ENCODE data around the gene NTSR1. TPM values are rescaled to one million over a fixed set of nuclear protein-coding genes. Genes with fewer than 3 reads are reported as not detected.

Gene NTSR1
- total RNA-seq, 1 experiment from 2014 or later, result 1.1 TPM

- no peaks in the 10 kb centered on the region for H3K36me3 ChIP-seq (replicated peaks; ENCODE audit: control insufficient read depth, insufficient read depth, low read length)
- H3K4me3 ChIP-seq (ENCODE audit: insufficient read depth, low read depth, low read length), result no peak overlapping the region
- no peaks in the 10 kb centered on the region for H3K27me3 ChIP-seq (ENCODE audit: control insufficient read depth, insufficient read depth, low read length)
- DNase-seq, result no peak
Measured at GRCh38 chr20:62760856-62761758, 52.5 kb downstream of the NTSR1 start.

- Histone ChIP-seq H3K36me3 (replicated peaks; ENCODE audit: control insufficient read depth, insufficient read depth, low read length) (no peaks in the 10 kb centered on the region), H3K4me3 (ENCODE audit: insufficient read depth, low read depth, low read length) (no peak overlapping the region), H3K27me3 (ENCODE audit: control insufficient read depth, insufficient read depth, low read length) (no peaks in the 10 kb centered on the region)
- no peak for DNase-seq
Measured at GRCh38 chr20:62761759-62762131, 53.1 kb downstream of the NTSR1 start.

GRCh38 chr20:62762376-62762775 lies 53.7 kb downstream of the NTSR1 start:
- DNase-seq, result no peak
- H3K27me3 ChIP-seq (ENCODE audit: control insufficient read depth, insufficient read depth, low read length), result no peaks in the 10 kb centered on the region
- no peak overlapping the region for H3K4me3 ChIP-seq (ENCODE audit: insufficient read depth, low read depth, low read length)
- no peaks in the 10 kb centered on the region for H3K36me3 ChIP-seq (replicated peaks; ENCODE audit: control insufficient read depth, insufficient read depth, low read length)

- no peaks in the 10 kb centered on the region for H3K36me3 ChIP-seq (replicated peaks; ENCODE audit: control insufficient read depth, insufficient read depth, low read length)
- no peak for DNase-seq
- no peak overlapping the region for H3K4me3 ChIP-seq (ENCODE audit: insufficient read depth, low read depth, low read length)
- no peaks in the 10 kb centered on the region for H3K27me3 ChIP-seq (ENCODE audit: control insufficient read depth, insufficient read depth, low read length)
Measured at GRCh38 chr20:62762801-62763368, 54.2 kb downstream of the NTSR1 start.

GRCh38 chr20:62763404-62763803 lies 54.8 kb downstream of the NTSR1 start:
- no peak for DNase-seq
- Histone ChIP-seq H3K36me3 (replicated peaks; ENCODE audit: control insufficient read depth, insufficient read depth, low read length) (no peaks in the 10 kb centered on the region), H3K27me3 (ENCODE audit: control insufficient read depth, insufficient read depth, low read length) (no peaks in the 10 kb centered on the region), H3K4me3 (ENCODE audit: insufficient read depth, low read depth, low read length) (no peak overlapping the region)

GRCh38 chr20:62764156-62764935 lies 55.7 kb downstream of the NTSR1 start:
- no peaks in the 10 kb centered on the region for H3K36me3 ChIP-seq (replicated peaks; ENCODE audit: control insufficient read depth, insufficient read depth, low read length)
- H3K4me3 ChIP-seq (ENCODE audit: insufficient read depth, low read depth, low read length), result no peak overlapping the region
- DNase-seq, result no peak
- H3K27me3 ChIP-seq (ENCODE audit: control insufficient read depth, insufficient read depth, low read length), result no peaks in the 10 kb centered on the region

GRCh38 chr20:62765021-62765420 lies 56.4 kb downstream of the NTSR1 start:
- Histone ChIP-seq H3K36me3 (replicated peaks; ENCODE audit: control insufficient read depth, insufficient read depth, low read length) (no peaks in the 10 kb centered on the region), H3K27me3 (ENCODE audit: control insufficient read depth, insufficient read depth, low read length) (no peaks in the 10 kb centered on the region), H3K4me3 (ENCODE audit: insufficient read depth, low read depth, low read length) (no peak overlapping the region)
- no peak for DNase-seq

- DNase-seq, result no peak
- Histone ChIP-seq H3K4me3 (ENCODE audit: insufficient read depth, low read depth, low read length) (no peak overlapping the region), H3K27me3 (ENCODE audit: control insufficient read depth, insufficient read depth, low read length) (no peaks in the 10 kb centered on the region)
Measured at GRCh38 chr20:62765432-62766070, 56.9 kb downstream of the NTSR1 start.

GRCh38 chr20:62766071-62766450 lies 57.4 kb downstream of the NTSR1 start:
- Histone ChIP-seq H3K4me3 (ENCODE audit: insufficient read depth, low read depth, low read length) (no peak overlapping the region), H3K27me3 (ENCODE audit: control insufficient read depth, insufficient read depth, low read length) (no peaks in the 10 kb centered on the region), H3K36me3 (replicated peaks; ENCODE audit: control insufficient read depth, insufficient read depth, low read length) (no peaks in the 10 kb centered on the region)
- DNase-seq, result no peak

More at GRCh38 chr20:62765432-62766070, 56.9 kb downstream of the NTSR1 start:
- no peaks in the 10 kb centered on the region for H3K36me3 ChIP-seq (replicated peaks; ENCODE audit: control insufficient read depth, insufficient read depth, low read length)

- Histone ChIP-seq H3K27me3 (ENCODE audit: control insufficient read depth, insufficient read depth, low read length) (no peaks in the 10 kb centered on the region), H3K4me3 (ENCODE audit: insufficient read depth, low read depth, low read length) (no peak overlapping the region), H3K36me3 (replicated peaks; ENCODE audit: control insufficient read depth, insufficient read depth, low read length) (no peaks in the 10 kb centered on the region)
- no peak for DNase-seq
Measured at GRCh38 chr20:62766716-62767115, 58.1 kb downstream of the NTSR1 start.

GRCh38 chr20:62768234-62768546 lies 59.6 kb downstream of the NTSR1 start:
- Histone ChIP-seq H3K36me3 (replicated peaks; ENCODE audit: control insufficient read depth, insufficient read depth, low read length) (no peaks in the 10 kb centered on the region), H3K4me3 (ENCODE audit: insufficient read depth, low read depth, low read length) (no peak overlapping the region), H3K27me3 (ENCODE audit: control insufficient read depth, insufficient read depth, low read length) (no peaks in the 10 kb centered on the region)
- no peak for DNase-seq

- Histone ChIP-seq H3K36me3 (replicated peaks; ENCODE audit: control insufficient read depth, insufficient read depth, low read length) (no peaks in the 10 kb centered on the region), H3K4me3 (ENCODE audit: insufficient read depth, low read depth, low read length) (no peak overlapping the region), H3K27me3 (ENCODE audit: control insufficient read depth, insufficient read depth, low read length) (no peaks in the 10 kb centered on the region)
- DNase-seq, result peak; percentile 79
Measured at GRCh38 chr20:62768551-62769287, 60.1 kb downstream of the NTSR1 start.

- Histone ChIP-seq H3K27me3 (ENCODE audit: control insufficient read depth, insufficient read depth, low read length) (no peaks in the 10 kb centered on the region), H3K4me3 (ENCODE audit: insufficient read depth, low read depth, low read length) (no peak overlapping the region), H3K36me3 (replicated peaks; ENCODE audit: control insufficient read depth, insufficient read depth, low read length) (no peaks in the 10 kb centered on the region)
- no peak for DNase-seq
Measured at GRCh38 chr20:62769346-62770071, 60.9 kb downstream of the NTSR1 start.

Data from H7 (cell line).